Body of pancreas (tissue), 4 donors: ENCODE data around the gene OR1C1.

ENCODE experiments used
- POLR2A ChIP-seq, 3 donors: fragments of 450-650 bp; IDR thresholded peaks; one replicate each; pipeline ENCODE4 v1.6.1; 2016; ENCODE audit warnings: antibody characterized with exemption in 3 of 3, mild to moderate bottlenecking in 2 of 3
- TF ChIP-seq, protein P1 (sequence below), 7 experiments: fragments of 450-650 bp in 4 of 7; fragments of 200-600 bp in 3 of 7; sonication (generic) in 3 of 7; IDR thresholded peaks; one replicate each; pipeline ENCODE4 v1.5.1; 2016 to 2019; ENCODE audit warnings: antibody characterized with exemption in 7 of 7

GRCh38 chr1:247738315-247738714, 22.0 kb downstream of the OR1C1 start, which contains the start of gene OR14K1:
- no peak for TF ChIP-seq POLR2A (IDR thresholded peaks at IDR 0.05)
- TF ChIP-seq, protein P1, sequence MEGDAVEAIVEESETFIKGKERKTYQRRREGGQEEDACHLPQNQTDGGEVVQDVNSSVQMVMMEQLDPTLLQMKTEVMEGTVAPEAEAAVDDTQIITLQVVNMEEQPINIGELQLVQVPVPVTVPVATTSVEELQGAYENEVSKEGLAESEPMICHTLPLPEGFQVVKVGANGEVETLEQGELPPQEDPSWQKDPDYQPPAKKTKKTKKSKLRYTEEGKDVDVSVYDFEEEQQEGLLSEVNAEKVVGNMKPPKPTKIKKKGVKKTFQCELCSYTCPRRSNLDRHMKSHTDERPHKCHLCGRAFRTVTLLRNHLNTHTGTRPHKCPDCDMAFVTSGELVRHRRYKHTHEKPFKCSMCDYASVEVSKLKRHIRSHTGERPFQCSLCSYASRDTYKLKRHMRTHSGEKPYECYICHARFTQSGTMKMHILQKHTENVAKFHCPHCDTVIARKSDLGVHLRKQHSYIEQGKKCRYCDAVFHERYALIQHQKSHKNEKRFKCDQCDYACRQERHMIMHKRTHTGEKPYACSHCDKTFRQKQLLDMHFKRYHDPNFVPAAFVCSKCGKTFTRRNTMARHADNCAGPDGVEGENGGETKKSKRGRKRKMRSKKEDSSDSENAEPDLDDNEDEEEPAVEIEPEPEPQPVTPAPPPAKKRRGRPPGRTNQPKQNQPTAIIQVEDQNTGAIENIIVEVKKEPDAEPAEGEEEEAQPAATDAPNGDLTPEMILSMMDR (IDR thresholded peaks at IDR 0.05): no peak
